Stimulated activated CD8-positive, alpha-beta memory T cell treated with anti-CD3 and anti-CD28 coated beads, Interleukin-12 subunit alpha, Interleukin-12 subunit beta, amount 100 ng/mL, for 24 hours (primary cell): Measurements from ENCODE around the gene PLD6.
"Not testable (repeated sequence)": the region's sequence is repeated elsewhere in the genome, so short reads cannot be mapped to it uniquely, and the experiment has no call there.

Experiments used
- DNase-seq: peaks from one replicate; pipeline ENCODE4 v3.0.0-alpha.2; 2020; ENCODE audit errors: extremely low read depth

The PLD6 gene

DNA sequence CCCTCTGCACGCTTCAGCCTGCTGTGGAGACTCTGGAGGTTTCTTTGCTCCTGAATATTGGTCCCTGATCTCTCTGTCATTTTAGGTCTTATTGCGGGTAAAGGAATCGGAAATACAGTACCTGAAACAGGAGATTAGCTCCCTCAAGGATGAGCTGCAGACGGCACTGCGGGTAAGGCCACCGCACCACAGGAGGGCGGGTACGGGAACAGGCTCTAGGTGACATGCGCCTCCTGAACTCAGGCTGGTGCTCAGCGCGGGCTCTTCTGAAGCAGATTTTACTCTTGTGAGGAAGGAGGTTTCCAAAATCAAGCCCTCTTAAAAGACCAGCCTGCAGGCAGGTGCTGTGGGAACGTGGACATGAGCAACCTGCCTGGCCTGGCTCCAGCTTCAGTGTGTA is 29.8 kb downstream of the PLD6 start:
- no peak for DNase-seq

DNA sequence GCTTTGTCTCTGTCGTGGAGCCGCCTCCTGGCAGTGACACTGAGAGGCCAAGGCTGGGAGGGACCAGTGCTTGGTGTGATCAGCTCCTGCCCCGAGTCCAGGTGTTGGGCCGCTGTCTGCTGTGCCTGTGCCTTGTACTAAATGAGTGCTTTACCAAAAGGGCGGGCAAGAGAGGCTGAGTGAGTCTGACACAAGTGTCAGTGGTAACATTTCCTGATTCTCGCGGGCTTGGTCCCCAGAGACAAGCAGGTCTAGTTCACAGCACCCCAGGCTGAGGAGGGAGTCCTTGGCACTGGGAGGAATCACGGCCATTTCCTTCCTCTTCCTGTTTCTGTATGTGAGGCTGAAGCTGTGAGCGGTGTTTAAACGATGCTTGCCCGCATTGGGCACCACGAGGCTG is 30.2 kb downstream of the PLD6 start:
- no peak for DNase-seq

DNA sequence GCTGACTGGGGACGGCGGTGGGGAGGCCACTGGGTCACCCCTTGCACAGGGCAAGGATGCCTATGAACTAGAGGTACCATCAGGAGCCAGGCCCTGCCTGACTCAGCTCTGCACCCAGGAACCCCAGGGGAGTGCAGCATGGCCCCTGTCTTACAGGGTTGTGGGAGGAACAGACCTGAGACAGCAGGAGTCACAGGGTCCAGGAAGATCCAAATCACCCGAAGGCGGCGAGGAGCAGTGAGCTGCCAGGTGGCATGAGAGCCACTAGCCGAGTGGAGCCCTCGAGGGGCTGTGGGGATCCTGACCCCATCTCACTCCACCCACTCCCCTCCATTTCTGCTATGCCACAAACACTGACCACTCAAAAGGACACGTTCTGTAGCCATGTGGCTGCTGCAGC is 30.8 kb downstream of the PLD6 start:
- no peak for DNase-seq

DNA sequence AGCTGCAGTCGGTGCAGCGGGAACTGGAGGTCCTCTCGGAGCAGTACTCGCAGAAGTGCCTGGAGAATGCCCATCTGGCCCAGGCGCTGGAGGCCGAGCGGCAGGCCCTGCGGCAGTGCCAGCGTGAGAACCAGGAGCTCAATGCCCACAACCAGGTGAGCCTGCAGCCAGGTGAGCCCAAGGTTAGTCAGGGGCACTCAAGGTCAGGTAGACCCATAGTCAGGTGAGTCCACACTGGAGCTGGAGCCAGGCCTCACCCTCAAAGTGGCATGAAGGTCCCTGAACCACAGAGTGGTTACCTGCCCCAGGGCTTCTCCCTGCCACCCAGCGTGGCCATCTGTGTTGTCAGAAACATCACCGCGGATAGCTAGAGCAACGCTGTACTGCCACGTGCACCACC is 32.2 kb downstream of the PLD6 start:
- DNase-seq: no peak

DNA sequence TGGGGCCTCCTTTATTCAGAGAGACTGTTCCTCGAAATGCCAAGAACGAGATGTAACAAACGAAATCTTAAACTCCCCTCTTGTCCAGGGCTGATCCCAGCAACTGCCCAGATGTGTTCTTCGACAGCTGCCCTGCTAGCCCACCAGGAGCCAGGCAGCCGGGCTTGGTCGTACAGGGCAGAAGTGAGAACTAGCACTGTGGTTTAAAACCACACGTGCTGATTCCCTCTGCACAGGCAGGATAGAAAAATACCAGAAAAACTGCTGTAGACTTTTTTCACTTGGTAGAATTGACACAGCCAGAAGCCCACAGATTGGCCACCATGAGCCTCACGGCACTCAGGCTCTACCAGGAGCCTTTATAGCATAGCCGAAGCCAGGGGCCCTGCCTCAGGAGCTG is 33.1 kb downstream of the PLD6 start:
- DNase-seq: no peak

DNA sequence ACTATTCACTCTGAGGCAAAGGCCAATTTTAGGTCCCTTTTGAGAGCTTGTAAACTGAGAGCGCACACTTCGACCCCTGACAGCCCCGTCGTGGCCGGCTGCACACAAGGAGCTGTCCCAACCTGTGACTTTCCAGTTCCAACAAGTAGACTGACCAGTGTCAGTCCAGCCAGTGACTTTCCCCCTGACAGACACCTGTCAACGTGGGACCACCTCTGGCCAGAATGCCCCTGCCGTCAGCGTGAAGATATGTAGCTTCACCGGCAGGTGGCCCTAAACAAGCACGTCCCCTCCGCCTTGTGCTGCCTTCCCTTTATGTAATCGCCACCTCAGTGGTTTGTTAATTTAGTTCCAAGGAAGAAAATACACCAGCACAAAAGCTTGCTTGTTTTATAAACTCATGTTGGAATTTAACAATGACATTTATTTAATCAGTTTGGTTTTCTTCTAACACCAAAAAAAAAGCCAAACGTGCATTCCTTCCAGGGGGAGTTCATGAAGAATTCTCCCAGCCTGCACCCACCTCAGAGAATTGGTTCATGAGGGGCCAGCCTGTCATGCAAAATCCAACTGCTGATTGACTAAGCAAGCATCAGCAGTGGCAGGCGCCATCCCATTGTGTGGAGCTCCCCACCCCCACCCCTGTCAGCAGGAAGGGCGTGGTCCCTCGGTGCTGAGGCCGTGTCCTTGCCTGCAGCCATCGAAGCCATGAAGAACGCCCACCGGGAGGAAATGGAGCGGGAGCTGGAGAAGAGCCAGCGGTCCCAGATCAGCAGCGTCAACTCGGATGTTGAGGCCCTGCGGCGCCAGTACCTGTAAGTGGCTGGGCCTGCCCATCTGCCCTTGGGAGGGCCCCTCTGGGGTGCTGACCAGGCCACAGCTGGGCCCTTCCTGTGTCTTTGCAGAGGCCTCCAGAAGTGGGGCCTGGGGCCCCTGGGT is 33.9 kb downstream of the PLD6 start:
- DNase-seq: no peak

DNA sequence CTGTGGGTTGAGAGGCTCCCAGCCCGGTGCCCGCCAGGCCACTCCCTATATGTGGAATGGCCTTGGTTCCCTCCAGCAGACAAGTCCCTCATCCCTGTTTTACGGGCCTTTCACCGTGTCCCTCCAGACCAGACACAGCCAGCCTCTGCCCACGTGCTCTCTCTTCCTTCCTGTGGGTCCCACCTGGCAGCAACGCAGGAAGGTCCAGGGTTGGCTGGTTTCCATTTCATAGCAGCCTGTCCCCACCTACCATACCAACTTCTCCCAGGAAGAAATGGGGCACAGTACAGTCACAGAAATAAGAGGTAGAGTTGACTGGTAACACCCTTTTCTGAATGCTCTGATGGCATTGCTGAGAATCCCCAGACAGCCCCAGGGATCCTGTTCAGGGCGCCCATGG is 34.9 kb downstream of the PLD6 start:
- DNase-seq: no peak

DNA sequence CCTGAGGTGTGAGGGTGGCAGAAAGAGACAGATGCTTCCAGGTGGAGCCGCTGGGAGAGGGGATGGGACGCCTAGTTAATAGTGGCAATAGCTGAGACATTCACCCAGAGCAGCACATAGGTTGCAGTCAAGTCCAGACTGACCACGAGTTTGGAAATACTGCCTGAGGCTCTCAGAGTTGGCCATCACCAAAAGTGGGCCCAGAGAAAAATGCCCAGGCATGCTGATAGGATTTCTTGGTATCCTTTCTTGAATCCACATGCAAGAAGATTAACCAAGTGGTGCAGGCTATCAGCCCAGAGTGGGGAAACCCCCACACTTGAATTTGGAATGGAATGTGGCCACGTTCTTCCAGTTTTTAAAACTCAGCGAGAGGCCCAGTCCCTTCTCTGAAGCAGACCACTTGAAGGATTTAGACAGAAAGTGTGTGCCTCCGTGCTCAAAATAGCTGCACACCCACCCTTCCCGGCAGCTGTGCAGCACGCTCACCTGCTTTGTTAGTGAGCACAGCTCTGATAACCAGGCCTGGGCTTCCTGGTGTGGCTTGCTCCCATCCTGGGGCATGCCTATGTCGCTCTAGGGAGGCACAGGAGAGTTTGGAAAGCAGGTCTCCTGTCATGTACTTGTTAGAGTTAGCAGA is 35.7 kb downstream of the PLD6 start:
- DNase-seq: no peak

DNA sequence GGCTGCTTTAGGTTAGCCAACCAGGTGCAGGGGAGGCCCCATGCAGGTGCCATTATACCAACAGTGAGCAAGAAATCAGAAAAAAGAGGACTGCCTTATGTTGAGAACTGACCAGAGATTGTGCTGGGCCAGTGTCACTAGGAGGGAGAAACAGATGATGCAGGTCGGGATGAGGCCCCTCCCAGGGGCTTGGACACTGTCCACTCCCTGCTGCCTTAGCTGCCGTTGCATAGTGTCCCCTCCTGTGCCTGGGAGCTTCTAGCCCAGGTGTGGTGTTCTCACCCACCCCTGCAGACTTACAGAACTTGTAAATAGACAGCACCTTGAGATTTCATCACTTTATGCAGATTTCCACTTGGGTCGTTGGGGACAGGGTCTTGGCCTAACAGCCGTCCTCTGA is 36.7 kb downstream of the PLD6 start:
- DNase-seq: no peak

DNA sequence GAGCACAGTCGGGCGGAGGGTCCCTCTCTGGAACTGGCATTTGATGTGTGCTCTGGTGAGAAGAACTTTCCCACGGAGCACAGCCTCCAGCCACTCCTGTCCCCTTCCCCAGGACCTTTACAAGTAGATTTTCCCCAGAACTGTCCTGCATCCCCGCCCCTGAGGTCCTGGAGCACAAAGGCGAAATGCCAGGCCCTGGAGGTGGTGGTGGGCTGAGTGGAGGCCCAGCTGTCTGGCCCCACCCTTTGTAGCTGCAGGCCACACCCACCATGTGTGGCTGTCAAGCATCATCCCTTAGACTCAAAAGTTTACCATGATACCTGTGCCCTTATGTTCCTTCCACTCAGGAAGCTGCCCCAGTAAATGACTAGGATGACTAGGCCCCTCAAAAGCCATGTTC is 37.7 kb downstream of the PLD6 start:
- no peak for DNase-seq

DNA sequence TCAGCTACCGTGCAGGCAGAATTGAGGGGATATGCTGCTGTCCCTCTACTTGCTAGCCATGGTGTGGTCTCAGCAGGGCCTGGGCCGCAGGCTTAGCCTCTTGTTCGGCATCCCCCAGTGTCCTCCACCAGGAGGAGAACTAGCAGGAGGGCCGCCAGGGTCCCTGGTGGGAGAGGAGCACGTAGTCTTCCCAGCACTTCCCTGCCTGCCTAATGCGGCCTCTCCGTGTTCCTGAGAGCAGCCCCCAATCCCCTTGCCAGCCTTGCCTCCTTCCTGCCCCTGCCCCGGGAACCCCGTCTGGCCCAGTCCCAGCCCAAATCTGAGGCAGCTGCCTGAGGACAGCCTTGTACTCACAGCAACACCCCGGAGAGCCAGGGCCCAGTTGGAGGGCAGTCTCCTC is 38.1 kb downstream of the PLD6 start:
- DNase-seq: no peak

DNA sequence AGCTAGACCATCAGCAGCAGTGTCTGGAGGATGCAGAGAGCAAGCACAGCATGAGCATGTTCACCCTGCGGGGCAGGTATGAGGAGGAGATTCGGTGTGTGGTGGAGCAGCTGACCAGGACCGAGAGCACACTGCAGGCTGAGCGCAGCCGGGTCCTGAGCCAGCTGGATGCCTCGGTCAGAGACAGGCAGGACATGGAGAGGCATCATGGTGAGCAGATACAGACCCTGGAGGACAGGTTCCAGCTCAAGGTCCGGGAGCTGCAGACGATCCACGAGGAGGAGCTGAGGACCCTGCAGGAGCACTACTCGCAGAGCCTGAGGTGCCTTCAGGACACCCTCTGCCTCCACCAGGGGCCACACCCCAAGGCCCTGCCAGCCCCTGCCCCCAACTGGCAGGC is 38.8 kb downstream of the PLD6 start:
- DNase-seq: no peak

DNA sequence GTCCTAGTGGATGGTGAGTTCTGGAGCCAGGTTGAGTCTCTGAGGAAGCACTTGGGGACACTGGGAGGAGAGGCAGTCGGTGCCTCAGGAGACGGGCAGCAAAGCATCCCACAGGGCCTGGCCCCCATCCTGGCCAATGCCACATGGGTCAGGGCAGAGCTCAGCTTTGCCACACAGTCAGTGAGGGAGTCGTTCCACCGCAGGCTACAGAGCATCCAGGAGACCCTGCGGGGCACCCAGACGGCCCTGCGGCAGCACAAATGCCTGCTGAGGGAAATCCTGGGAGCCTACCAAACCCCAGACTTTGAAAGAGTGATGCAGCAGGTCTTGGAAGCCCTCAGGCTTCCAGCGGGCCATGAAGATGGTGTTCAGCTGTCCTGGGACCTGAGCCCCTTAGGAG is 39.7 kb downstream of the PLD6 start:
- DNase-seq: no peak

DNA sequence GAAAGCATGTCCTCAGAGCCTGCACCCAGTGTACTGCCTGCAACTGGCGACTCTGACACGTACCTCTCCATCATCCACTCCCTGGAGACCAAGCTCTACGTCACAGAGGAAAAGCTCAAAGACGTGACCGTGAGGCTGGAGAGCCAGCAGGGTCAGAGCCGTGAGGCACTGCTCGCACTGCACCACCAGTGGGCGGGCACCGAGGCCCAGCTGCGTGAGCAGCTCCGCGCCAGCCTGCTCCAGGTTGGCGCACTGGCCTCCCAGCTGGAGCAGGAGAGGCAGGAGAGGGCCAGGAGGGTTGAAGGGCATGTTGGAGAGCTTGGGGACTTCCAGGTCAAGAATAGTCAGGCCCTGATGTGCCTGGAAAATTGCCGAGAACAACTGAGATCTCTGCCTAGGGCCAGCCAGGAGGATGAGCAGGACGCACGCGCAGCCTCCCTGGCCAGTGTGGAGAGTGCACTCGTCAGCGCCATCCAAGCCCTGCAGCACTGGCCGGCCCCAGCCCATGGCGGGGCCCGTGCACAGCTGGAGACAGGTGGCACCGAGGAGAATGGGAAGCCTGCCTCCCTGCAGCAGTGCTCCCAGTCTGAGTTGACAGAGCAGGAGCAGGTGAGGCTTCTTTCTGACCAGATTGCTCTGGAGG is 40.3 kb downstream of the PLD6 start:
- no peak for DNase-seq

DNA sequence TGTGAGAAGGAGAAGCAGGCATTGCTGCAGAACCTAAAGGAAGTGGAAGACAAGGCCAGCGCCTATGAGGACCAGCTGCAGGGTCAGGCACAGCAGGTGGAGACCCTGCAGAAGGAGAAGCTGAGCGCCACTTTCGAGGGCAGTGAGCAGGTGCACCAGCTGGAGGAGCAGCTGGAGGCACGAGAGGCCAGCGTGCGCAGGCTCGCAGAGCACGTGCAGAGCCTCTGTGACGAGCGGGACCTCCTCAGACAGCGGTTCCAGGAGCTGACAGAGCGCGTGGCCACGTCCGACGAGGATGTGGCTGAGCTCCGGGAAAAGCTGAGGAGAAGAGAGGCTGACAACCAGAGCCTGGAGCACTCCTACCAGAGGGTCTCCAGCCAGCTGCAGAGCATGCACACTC is 41.5 kb downstream of the PLD6 start:
- DNase-seq: no peak

DNA sequence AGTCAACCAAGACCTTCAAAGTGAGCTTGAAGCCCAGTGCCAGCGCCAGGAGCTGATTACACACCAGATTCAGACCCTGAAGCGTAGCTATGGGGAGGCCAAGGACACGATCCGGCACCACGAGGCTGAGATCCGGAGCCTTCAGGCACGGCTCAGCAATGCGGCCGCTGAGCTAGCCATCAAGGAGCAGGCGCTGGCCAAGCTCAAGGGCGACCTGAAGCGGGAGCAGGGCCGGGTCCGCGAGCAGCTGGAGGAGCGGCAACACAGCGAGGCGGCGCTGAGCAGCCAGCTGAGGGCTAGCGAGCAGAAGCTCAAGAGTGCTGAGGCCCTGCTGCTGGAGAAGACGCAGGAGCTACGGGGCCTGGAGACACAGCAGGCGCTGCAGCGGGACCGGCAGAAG is 42.0 kb downstream of the PLD6 start:
- no peak for DNase-seq

DNA sequence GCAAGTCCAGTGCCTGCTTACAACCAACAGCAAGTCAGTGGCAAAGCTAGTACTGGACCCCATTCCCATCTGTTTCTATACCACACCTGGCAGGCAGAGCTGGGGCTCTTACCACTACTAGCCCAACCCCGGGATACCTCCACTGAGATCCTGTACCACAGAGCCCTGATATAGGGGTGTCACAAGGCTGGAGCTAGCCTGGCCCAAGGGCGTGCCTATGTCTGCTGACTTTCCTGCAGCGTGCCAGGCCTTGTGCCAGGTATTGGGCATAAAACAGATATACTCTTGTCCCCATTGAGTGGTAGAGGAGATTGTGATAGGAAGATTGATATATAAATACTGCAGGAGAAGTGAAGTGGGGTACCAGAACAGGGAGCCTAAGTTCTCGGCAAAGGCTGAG is 44.4 kb downstream of the PLD6 start:
- no peak for DNase-seq

DNA sequence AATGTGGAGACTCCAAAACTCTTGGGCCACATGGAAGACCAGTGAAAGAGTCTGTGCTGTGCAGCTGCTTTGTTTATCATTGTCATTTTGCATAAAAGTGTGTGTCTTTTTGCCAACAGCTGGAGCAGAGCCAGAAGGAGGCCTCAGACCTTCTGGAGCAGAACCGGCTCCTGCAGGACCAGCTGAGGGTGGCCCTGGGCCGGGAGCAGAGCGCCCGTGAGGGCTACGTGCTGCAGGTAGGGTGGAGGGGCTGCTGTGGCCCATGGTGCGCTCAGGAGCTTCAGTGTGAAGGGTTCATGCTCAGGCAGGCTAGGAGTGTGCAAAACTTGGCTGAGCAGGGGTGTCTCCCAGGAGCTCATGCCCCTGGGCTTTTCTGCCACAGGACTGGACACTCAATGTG is 45.0 kb downstream of the PLD6 start:
- DNase-seq: no peak

DNA sequence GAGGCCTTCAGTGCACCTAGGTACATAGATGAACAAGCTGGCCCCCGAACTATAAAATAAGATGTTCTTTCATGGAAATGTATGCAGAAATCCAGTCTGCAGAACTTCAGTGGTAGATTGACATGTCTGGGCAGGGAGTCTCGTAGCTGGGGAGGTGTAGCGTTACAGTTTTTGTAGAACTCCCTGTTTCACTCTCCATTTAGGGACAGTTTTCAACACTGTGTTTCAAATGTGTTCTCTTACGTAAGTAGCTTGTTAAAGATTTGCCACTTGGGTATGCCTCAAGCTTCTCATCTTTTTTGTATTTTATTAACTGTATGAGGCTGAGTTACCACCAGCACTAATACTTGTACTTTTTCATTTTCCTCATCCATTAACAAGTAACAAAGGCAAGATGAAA is 46.6 kb downstream of the PLD6 start:
- no peak for DNase-seq

DNA sequence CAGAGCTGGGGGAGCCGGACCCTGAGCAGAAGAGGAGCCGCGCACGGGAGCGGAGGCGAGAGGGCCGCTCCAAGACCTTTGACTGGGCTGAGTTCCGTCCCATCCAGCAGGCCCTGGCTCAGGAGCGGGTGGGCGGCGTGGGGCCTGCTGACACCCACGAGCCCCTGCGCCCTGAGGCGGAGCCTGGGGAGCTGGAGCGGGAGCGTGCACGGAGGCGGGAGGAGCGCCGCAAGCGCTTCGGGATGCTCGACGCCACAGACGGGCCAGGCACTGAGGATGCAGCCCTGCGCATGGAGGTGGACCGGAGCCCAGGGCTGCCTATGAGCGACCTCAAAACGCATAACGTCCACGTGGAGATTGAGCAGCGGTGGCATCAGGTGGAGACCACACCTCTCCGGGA is 47.6 kb downstream of the PLD6 start:
- DNase-seq: not testable (repeated sequence)

DNA sequence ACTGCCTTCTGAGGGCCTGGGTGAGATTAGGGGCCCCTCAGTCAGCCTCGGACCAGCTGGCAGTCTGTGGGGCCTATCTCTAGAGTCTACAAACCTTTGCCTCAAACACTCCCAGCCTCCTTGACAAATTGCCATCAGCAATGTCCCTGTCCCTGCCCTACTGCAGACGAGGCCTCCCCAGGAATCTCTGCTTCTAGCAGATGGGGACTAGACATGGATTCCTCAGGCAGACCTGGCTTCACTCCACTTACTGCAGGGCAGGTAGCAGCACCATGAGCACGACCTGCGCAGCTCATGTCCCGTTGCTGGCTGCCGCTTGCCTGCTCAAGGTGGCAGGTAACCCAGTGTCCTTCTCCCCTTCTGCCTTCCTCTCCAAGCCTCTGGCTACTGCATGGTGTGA is 49.1 kb downstream of the PLD6 start:
- DNase-seq: no peak

DNA sequence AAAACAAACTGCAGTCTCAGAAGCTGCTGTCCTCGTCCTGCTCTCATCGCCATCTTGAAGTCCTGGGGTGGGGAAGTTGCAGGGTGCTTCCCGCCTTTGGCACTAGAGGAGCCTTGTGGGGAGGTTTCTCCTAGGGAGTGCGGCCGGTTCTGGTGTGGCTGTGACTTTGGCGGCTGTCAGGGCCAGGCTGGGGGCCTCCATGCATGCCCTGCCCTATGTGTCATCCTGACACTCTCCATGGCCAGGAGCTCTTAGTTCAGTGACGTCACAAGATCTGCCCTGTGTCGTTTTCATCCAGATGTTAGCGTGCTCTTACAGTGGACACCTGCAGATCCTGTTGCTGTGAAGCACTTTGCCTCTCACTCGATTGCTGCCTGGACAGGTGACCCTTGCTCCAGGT is 49.6 kb downstream of the PLD6 start:
- DNase-seq: no peak

DNA sequence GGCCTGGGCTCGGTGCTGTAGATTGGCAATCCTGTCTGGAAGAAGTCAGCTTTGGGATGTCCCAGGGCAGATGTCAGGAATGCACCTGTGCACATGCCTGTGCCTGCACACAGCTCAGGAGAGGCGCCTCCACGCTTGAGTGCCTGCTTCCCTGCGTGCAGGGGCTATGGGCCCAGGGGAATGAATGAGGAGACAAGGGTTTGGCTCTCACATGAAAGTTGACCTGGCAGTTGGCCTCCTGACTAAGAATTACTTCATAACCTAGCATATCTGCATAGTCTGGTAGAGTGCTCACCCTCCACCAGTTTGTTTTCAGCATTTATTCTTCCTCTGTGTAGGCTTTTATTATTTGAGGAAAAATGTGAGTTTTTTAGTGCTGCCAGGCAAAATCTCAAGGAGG is 50.0 kb downstream of the PLD6 start:
- DNase-seq: no peak
